Epithelial cell of esophagus (primary cell): Measurements from ENCODE around the gene SYNE3.

ENCODE experiments used
- DNase-seq: peaks from one replicate; pipeline ENCODE4 v3.0.0; 2010; ENCODE audit warnings: low read depth
- H3K4me3 ChIP-seq: 2 replicates; pipeline ENCODE4 v1.5.1; 2011; ENCODE audit warnings: mild to moderate bottlenecking, low read length, control low read depth
- CTCF ChIP-seq: IDR thresholded peaks from 2 replicates; pipeline ENCODE4 v1.5.1; 2011; ENCODE audit warnings: low read depth, mild to moderate bottlenecking, low read length, control low read depth, inconsistent platforms; ENCODE audit not compliant: insufficient read depth; ENCODE audit errors: missing control alignments

SYNE3 gene

DNA sequence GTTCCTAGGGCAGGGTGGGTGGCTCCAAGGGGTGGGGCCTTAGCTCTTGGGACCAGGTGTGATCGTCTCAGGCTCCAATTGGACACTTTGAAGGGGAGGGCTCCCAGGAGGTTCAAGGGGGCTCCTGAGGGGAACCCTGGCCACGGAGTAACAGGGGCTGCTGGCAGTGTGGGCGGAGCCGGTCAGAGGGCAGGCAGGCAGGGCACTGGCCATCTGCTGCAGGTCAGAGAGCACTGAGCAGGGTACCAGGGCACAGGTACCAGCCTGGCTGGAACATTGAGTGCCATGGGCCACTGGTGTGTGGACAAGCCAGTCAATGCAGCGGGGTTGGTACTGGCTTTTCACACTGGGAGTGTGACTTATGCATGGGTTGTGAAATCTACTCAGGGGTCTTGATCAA lies 32.2 kb downstream of the SYNE3 start:
- no peak overlapping the region for H3K4me3 ChIP-seq
- no peak for TF ChIP-seq CTCF
- DNase-seq, result no peak

- TF ChIP-seq CTCF, result no peak
- DNase-seq, result peak; percentile 84
- no peak overlapping the region for H3K4me3 ChIP-seq
These were observed 32.9 kb downstream of the SYNE3 start for GRCh38 chr14:95483309-95484165.

GRCh38 chr14:95482627-95483308 lies 33.7 kb downstream of the SYNE3 start:
- TF ChIP-seq CTCF, result no peak
- no peak overlapping the region for H3K4me3 ChIP-seq
- no peak for DNase-seq

DNA sequence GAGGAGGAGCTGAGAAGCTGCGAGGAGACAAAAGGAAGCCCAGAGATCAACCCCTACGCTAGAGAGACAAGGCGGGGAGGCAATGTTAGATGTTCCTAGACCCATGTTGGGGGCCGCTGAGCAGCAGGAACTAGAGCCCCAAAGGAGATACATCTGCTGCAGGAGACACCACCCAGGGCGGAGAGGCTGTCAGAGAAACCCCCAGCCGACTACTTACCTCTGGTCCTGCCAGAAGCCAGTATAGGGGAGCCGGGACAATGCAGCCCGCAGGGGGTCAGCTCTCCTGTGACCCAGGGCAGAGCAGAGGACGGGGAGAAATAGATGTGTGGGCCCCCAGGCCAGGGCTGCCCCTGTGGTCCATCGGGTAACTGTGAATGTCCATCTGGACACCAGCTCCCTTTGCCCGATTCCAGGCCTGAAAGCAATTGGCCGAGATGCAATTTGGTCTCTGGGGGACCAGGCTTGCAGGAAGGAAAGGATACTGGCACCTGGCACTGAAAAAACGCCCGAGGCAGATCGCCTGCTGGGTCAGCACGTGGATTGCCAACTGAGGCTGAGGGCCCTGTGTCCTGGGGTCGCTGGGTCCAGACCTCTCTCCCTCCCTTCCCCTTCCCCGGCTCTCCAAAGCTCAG lies 34.9 kb downstream of the SYNE3 start:
- no peak for TF ChIP-seq CTCF
- H3K4me3 ChIP-seq, result no peak overlapping the region
- no peak for DNase-seq

GRCh38 chr14:95480887-95481226 lies 35.6 kb downstream of the SYNE3 start:
- H3K4me3 ChIP-seq, result no peak overlapping the region
- no peak for DNase-seq
- no peak for TF ChIP-seq CTCF

DNA sequence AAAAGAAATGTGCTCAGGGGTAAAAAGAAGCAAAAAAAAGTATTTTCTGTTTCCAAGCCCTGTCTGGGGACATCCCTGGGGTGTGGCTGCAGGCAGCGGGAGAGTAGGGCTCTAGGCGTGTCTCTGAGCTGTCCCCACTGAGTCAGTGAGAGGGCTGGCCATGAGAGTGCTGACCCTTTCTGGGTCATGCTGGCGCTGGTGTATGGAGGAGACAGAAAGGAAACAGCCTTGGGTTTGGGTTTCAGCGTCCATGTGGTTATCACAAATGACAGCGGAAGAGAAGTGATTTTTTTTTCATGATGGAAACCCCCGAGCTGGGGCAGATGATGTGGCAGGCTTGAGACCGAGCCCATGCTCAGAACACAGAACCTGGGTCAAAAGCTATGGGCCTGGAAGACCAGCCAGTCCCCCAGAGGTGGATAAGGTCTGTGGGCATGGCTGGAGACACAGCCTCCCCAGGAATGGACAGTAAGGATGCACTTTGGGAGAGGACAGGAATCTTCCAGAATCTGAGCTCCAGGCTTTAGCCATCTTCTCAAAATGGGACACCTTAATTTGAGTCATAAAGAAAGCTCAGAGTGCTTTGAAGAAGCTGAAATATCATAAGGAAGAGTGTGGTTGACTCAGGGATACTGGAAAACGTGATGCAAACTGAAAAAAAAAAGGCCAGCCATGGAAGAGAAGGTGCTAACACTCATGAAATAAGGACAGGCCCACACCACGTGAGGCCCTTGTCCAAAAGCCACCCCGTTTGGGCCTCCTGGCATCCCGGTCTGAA lies 36.2 kb downstream of the SYNE3 start:
- TF ChIP-seq CTCF, result no peak
- no peak for DNase-seq
- no peak overlapping the region for H3K4me3 ChIP-seq
